HG03196 (cell line): ENCODE measurements around the gene GLUD1.

Experiments used
- ATAC-seq: cut with Tn5 transposase; IDR thresholded peaks from one replicate; pipeline ENCODE4 v1.9.1; 2021; ENCODE audit not compliant: unreplicated experiment

The GLUD1 gene

GRCh38 chr10:87000491-87000890 lies 94.2 kb downstream of the GLUD1 start:
- ATAC-seq = no peak
